Anterior cingulate cortex (tissue), 58 donors: ENCODE results near the gene EPN3.

Experiments
- DNase-seq, 58 donors: peaks; one replicate each; lab custom pipeline; 2025; lab: John Stamatoyannopoulos, UW

EPN3 gene

DNA sequence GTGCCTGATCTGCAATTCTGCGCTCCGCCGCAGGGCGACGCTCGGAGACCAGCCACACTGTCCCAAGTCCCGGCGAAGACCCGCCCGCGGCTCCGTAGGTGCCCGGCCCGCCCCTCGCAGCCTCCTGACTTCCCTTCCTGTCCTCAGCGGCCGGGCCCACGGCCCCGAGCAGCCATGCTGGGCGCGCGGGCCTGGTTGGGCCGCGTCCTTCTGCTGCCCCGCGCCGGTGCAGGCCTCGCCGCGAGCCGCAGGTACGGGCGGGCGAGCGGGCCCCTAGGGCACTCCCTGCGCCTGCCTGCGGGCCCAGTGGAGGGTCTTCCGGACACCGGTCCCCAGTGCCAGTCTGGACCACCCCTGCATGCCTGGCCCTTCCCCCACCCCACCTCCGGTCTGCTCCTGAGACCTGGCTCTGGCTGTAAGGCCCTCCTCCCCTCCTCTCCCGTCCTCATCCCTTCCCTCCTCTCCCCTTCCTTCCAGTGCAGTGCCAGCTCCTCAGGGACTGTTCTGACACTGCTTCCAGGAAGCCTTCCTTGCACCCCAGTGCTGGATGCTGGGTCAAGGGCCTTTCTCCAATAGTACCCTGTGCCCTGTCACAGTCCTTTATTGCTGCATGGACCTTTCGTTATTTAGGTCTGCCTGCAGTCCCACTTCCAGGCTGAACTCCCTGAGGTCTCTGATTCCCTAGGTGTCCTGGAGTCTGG lies 14.7 kb downstream of the EPN3 start, which contains the start of gene SPATA20:
SPATA20 (plus strand) TSS at position 140 of the 701 bp plus-strand sequence; CDS start at position 175, 35 bp downstream.
- peak in 56 of 58 donors; percentile 24 to 91 (median 74) for DNase-seq

DNA sequence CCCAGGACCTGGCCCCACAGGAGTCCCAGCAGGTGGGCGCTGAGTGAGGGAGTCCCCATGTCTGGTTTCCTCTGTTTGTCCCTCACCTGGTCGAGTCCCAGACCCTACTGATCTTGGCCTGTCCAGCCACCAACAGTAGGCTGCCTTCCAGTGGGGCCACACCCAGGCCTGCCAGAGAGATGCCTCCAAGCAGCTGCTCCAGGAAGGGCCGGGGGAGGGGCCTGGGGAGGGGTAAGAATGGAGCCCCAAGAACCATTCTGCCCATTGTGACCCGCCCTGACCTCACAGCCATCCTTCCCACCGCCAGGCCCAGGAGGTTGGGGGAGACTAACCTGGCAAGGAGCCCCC lies 15.2 kb downstream of the EPN3 start:
- DNase-seq = no peak

DNA sequence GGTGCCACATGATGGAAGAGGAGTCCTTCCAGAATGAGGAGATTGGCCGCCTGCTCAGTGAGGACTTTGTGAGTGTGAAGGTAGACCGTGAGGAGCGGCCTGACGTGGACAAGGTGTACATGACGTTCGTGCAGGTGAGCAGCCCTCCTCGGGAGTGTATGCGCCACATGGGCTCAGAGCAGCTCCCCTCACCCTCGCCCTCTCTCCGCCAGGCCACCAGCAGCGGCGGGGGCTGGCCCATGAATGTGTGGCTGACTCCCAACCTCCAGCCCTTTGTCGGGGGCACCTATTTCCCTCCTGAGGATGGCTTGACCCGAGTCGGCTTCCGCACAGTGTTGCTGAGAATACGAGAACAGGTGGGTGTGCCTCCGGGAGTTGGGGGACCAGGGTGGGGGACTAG lies 16.3 kb downstream of the EPN3 start:
- no peak for DNase-seq

DNA sequence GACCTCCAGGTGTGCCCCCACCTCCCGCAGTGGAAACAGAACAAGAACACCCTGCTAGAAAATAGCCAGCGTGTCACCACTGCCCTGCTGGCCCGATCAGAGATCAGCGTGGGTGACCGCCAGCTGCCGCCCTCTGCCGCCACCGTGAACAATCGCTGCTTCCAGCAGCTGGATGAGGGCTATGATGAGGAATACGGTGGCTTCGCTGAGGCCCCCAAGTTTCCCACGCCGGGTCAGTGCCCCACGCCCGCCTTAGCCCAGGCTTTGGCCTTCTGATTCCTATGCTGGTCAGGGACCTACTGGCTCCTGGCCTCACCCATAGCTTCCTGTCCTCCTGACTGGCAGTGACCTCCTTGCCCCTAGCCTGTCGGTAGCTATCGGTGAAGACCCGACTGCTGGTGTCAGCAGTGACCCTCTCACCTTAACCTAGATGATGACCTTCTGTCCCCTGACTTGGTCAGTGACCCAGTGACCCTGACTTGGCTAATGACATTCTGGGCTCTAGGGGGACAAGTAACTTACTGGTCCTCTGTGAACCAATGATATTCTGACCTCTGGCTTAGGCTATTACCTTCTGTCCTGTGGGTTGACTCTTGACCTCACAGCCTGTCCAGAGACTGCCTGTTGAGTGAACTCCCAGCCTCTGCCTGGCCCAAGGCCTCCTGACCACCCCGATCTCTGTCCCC lies 16.9 kb downstream of the EPN3 start:
- no peak for DNase-seq

- DNase-seq = no peak
Observed at GRCh38 chr17:50549969-50550368, 17.4 kb downstream of the EPN3 start.

DNA sequence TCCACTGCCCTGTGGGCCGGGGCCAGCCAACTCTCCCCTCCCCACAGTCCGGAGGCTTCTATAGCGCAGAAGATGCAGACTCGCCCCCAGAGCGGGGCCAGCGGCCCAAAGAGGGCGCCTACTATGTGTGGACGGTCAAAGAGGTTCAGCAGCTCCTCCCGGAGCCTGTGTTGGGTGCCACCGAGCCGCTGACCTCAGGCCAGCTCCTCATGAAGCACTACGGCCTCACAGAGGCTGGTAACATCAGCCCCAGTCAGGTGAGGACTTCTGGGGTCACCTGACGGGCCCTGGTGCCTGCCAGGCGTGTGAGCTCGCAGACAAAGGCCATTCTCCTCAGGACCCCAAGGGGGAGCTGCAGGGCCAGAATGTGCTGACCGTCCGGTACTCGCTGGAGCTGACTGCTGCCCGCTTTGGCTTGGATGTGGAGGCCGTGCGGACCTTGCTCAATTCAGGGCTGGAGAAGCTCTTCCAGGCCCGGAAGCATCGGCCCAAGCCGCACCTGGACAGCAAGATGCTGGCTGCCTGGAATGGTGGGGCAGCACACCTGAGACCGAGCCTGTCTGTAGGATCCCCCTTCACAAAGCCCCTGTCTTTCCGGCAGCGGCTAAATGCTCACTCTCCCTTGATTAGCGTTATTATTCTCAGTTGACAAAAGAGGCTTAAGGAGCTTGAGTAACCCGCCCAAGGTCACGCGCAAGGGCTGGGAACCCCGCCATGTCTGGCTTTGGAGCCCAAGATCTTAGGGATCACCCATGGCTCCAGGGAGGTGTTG lies 18.3 kb downstream of the EPN3 start:
- DNase-seq = peak in 55 of 58 donors; percentile 13 to 82 (median 62)

DNA sequence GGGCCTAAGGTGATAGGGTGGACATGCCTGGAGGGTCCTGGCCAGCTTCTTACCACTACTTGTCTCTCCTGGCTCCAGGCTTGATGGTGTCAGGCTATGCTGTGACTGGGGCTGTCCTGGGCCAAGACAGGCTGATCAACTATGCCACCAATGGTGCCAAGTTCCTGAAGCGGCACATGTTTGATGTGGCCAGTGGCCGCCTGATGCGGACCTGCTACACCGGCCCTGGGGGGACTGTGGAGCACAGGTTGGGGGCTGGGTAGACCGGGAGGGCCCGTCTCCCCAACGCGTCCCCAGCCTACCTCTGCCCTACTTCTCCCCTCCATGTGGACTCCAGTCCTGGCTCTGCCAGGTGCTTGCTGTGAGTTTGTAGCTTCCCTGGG lies 18.9 kb downstream of the EPN3 start:
- no peak for DNase-seq

GRCh38 chr17:50551884-50552283 lies 19.3 kb downstream of the EPN3 start:
- DNase-seq = no peak

- no peak for DNase-seq
Observed at GRCh38 chr17:50554201-50554600, 21.7 kb downstream of the EPN3 start.

DNA sequence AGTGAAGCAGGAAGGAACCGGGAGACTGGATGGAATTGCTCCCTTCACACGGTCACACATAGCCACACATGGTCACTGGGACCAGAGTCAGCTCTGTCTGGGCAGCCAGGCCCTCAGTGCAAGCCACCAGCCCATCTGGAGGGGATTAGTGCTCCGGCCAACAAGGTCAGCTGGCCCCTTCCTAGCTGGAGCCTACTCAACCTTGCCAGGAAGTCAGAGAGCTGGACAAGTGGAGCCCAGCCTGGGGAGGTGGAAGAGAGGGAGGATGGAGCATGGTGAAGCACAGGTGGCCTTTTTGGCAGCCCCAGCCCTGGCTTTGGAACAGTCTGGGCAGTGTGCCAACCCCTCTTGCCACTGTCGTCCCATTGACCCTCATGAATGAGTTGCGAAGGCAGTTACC lies 24.3 kb downstream of the EPN3 start:
- DNase-seq = peak in 17 of 58 donors; percentile 8 to 53 (median 26)

- DNase-seq = no peak
Observed at GRCh38 chr17:50557630-50558029, 25.1 kb downstream of the EPN3 start.

DNA sequence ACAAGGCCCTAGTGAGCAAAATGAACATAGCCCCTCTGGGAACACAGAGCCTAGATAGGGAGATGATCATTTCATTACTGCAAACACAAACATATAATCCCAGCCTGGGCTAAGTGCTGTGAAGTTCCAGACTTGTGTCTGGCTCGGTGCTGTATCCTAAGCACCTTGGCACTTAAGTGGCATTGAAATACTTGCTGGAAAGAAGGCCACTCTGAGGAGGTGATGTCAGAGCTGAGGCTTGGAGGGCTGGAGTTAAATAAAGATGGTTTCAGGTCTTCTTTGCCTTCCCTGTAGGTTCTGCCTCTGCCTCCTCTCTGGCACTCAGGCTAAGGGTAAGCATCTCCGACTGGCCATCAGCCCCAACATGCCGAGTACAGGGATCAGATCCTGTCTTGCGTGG lies 25.6 kb downstream of the EPN3 start:
- DNase-seq = no peak

DNA sequence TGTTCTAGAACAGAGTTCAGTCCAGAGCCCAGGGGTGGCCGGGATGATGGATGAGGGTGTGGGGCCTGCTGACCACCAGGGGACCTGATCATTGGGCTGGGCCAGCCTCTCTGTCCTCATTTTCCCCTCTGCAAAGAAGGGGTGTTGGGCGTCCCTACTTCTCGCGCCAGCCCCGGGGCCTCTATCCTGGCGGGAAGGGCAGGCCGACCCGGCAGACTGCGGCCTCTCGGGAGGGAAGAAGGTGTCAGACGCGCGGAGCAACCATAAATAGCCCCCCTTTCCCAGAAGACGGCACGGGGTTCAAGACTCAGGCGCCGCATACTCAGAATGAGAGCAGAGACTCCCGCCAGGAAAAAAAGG lies 26.0 kb downstream of the EPN3 start:
- peak in 1 of 58 donors; percentile 18 for DNase-seq

DNA sequence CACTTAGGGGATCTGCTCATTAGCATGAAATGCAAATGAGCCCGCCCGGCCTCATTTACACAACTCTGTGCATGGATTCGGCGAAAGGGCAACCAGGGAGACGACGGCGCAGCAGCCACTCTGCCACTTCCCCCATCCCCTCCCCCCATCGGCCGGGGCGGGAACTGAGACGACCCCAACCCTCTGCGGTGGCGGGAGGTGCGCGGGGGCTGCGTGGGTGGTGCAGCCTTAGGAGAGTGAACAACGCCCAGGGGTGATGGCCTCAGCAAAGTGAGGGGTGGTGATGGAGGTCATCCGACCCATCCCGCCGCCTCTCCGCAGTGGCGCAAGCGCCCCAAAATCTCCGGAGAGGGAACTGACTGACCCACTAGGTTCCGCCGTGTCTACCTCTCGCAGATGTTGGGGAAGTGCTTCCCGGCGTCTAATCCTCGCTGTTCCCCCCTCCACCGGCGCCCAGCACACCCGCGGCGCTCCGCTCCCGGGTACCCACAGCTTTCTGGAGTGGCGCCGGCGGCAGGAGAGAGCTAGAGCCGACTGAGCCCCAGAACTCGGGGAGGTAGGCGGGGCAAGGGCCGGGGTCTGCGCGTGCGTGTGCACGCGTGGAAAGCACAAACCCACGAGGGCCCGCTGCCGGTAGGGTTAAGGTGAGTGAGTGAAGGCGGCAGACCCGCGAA lies 26.5 kb downstream of the EPN3 start:
- DNase-seq = peak in 6 of 58 donors; percentile 8 to 40 (median 16)

DNA sequence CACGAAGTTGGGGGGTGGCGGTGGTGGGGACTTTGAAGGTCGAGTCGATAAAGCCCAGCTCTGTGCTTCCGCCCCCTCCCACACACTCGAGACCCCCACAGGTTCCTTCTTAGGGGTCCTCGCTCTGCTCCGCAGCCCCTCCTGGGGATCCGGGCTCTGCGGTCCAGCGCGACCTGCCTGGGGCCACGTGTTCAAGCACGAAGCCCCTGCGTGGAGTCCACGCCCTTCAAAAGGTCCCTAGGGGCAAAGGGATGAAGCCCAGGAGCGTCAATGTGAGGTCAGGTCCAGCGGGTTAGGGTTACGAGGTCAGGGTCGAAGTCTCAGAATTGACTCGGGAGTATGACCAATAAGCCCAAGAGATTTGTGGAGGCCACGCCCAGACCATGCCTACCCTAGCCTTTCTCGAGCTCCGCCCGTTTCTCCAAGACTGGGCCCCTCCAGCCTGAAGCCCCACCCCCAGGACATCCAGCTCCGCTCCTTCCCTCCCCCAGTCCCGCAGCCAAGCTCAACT lies 27.2 kb downstream of the EPN3 start:
- peak in 4 of 58 donors; percentile 15 to 83 (median 36) for DNase-seq

DNA sequence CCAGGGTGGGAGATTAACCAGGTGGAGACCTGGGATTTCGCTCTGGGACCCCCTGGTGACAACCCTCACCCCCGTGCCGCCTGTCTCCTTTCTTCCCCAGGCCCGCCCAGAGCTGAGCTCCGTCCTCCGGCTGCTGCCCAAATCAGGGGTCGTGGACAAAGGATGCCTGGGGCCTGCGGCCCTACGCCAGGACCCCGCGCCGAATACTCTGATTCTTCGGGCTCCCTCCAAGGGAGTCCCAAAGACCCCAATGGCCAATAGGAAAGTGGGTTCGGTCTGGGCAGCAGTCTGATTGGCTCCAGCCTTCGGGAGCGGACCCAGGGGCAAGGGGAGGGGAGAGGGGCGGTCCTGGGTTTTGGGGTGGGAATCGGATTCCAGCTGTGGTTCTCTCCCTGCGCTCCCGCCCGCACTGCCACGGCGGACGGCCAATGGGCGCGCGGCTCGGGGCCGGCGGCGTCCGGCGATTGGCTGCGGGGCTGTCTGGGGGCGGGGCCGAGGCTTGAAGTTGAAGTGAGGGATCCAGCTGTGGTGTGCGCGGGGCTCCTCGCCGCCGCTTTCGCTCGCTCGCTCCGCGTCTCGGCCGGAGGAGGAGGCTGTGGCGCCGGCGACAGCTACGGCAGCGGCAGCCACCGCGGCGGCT lies 27.8 kb downstream of the EPN3 start, which contains the start of gene CACNA1G:
CACNA1G (plus strand) TSS at position 531 of the 640 bp plus-strand sequence. CDS start 745 bp downstream, outside the sequence.
- peak in 57 of 58 donors; percentile 31 to 91 (median 76) for DNase-seq

DNA sequence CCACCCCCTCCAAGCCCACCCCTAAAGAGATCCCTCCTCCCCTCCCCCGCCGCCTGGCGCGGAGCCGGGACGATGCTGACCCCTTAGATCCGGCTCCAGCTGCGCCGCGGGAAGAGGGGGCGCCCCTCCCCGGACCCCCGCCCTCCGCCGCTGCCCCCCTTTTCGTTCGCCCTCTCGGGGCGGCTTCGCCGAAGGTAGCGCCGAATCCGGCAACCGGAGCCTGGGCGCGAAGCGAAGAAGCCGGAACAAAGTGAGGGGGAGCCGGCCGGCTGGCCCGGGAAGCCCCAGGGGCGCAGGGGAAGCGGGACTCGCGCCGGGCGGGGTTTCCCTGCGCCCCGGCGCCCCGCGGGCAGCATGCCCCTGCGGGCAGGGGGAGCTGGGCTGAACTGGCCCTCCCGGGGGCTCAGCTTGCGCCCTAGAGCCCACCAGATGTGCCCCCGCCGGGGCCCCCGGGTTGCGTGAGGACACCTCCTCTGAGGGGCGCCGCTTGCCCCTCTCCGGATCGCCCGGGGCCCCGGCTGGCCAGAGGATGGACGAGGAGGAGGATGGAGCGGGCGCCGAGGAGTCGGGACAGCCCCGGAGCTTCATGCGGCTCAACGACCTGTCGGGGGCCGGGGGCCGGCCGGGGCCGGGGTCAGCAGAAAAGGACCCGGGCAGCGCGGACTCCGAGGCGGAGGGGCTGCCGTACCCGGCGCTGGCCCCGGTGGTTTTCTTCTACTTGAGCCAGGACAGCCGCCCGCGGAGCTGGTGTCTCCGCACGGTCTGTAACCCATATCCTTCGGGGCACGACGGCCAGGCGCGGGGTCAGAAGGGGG lies 28.6 kb downstream of the EPN3 start:
- DNase-seq = peak in 1 of 58 donors; percentile 61

DNA sequence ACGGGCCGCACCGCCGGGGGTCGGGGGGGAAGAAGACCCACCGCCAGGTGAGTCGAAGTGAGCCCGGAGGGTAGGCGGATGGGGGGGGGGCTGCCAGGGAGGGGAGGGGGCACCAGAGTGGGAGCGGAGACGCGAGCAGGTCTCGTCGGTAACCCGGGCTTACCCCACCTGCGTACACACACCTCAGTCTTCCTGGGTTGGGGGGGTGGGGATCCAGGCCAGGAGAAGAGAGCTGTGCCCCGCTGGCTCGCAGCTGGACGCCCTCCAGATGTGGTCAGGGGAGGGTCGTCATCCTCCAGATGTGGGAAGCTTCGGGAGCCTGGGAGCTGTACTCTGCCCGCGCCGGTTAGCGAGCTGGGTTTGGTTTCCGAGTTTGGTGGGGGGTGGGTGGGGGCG lies 29.2 kb downstream of the EPN3 start:
- DNase-seq = no peak
